NB4 (cell line): ENCODE results near the gene ATP9B.
A peak's percentile ranks its signal among the peaks of the same experiment; 100 is the strongest.

ENCODE experiments used
- DNase-seq: peaks from one replicate; pipeline ENCODE4 v3.0.0; 2010; ENCODE audit warnings: low read depth
- H3K4me3 ChIP-seq: one replicate; pipeline ENCODE4 v1.5.1; 2011; ENCODE audit warnings: mild to moderate bottlenecking, low read depth, low read length, moderate library complexity
- CTCF ChIP-seq: IDR thresholded peaks from one replicate; pipeline ENCODE4 v1.5.1; 2012; ENCODE audit warnings: low read depth, low read length
- MAX ChIP-seq: IDR thresholded peaks from 2 replicates; pipeline ENCODE4 v1.6.1; 2011; ENCODE audit warnings: low read depth, low read length
- MYC ChIP-seq: IDR thresholded peaks from 2 replicates; pipeline ENCODE4 v1.6.1; 2011; ENCODE audit warnings: low read depth, low read length
- POLR2A ChIP-seq: IDR thresholded peaks from 2 replicates; pipeline ENCODE4 v1.6.1; 2011; ENCODE audit warnings: mild to moderate bottlenecking; ENCODE audit not compliant: insufficient read length; ENCODE audit errors: extremely low read depth

ATP9B gene

GRCh38 chr18:79239631-79240030, 170.4 kb downstream of the ATP9B start:
- no peak for DNase-seq
- TF ChIP-seq MYC = no peak
- no peak for TF ChIP-seq MAX
- no peak for TF ChIP-seq CTCF
- TF ChIP-seq POLR2A = no peak
- no peak overlapping the region for H3K4me3 ChIP-seq

- no peak for DNase-seq
- H3K4me3 ChIP-seq = no peak overlapping the region
- TF ChIP-seq POLR2A (no peak), MAX (no peak), MYC (no peak), CTCF (no peak)
These were observed 172.6 kb downstream of the ATP9B start for GRCh38 chr18:79241755-79242154.

- TF ChIP-seq MYC = no peak
- TF ChIP-seq POLR2A = no peak
- TF ChIP-seq CTCF = no peak
- no peak for TF ChIP-seq MAX
- DNase-seq = no peak
- no peak overlapping the region for H3K4me3 ChIP-seq
These were observed 173.1 kb downstream of the ATP9B start for GRCh38 chr18:79242246-79242645.

GRCh38 chr18:79245517-79246001, 176.4 kb downstream of the ATP9B start:
- peak; percentile 17 for DNase-seq
- no peak overlapping the region for H3K4me3 ChIP-seq
- no peak for TF ChIP-seq CTCF
- no peak for TF ChIP-seq MYC
- no peak for TF ChIP-seq MAX
- no peak for TF ChIP-seq POLR2A

GRCh38 chr18:79246309-79247108, 177.3 kb downstream of the ATP9B start:
- peak overlapping the region; percentile 51 for H3K4me3 ChIP-seq
- peak; percentile 85 for DNase-seq
- TF ChIP-seq CTCF = peak; percentile 91
- no peak for TF ChIP-seq POLR2A
